PC-3 (cell line): ENCODE measurements around the gene SLC48A1. TPM values are rescaled to one million over a fixed set of nuclear protein-coding genes. Genes with fewer than 3 reads are reported as not detected.

Experiments used
- ATAC-seq: fragments of 200-7000 bp; cut with Tn5 transposase; 2 replicates; pipeline ENCODE4 v1.9.1; 2020; ENCODE audit warnings: mild to moderate bottlenecking, moderate library complexity
- BruUV-seq: library from RNA; stranded (reverse); fragments of 400-500 nt; replicated peaks from 2 replicates; lab custom pipeline; 2021; lab: Mats Ljungman, UMichigan
- CTCF ChIA-PET: fragments of 300-600 bp; sonication (Branson Sonifier 250); formaldehyde crosslinking; loops from one replicate; lab custom pipeline; 2022; ENCODE audit warnings: antibody characterized with exemption; lab: Charles Lee
- POLR2A ChIA-PET: fragments of 300-600 bp; sonication (Branson Sonifier 250); formaldehyde crosslinking; loops from one replicate; lab custom pipeline; 2022; ENCODE audit warnings: antibody characterized with exemption; ENCODE audit not compliant: unreplicated experiment; lab: Charles Lee
- DNase-seq: peaks from one replicate; pipeline ENCODE4 v3.0.0-alpha.2; 2015
- H2AFZ ChIP-seq: fragments of 300-600 bp; sonication (generic); 2 replicates; pipeline ENCODE4 v1.6.0; 2016; ENCODE audit warnings: antibody characterized with exemption, low read length
- H3F3A ChIP-seq: fragments of 300-600 bp; sonication (generic); one replicate; pipeline ENCODE4 v1.6.0; 2017; ENCODE audit warnings: antibody characterized with exemption, low read length, control low read depth, mild to moderate bottlenecking; ENCODE audit not compliant: unreplicated experiment
- H3K27ac ChIP-seq: fragments of 300-600 bp; sonication (generic); 2 replicates; pipeline ENCODE4 v1.5.1; 2016; ENCODE audit warnings: mild to moderate bottlenecking, low read length
- H3K27me3 ChIP-seq: fragments of 300-600 bp; sonication (generic); 2 replicates; pipeline ENCODE4 v1.6.1; 2016; ENCODE audit warnings: low read length, mixed read lengths
- H3K36me3 ChIP-seq: fragments of 300-600 bp; sonication (generic); 2 replicates; pipeline ENCODE4 v1.6.1; 2016; ENCODE audit warnings: low read depth, mixed run types, low read length, mixed read lengths
- H3K4me1 ChIP-seq: fragments of 300-600 bp; sonication (generic); 2 replicates; pipeline ENCODE4 v1.5.1; 2016; ENCODE audit warnings: low read length; ENCODE audit not compliant: insufficient read depth
- H3K4me2 ChIP-seq: fragments of 300-600 bp; sonication (generic); 2 replicates; pipeline ENCODE4 v1.6.0; 2016; ENCODE audit warnings: low read length
- H3K4me3 ChIP-seq: fragments of 300-600 bp; sonication (generic); 2 replicates; pipeline ENCODE4 v1.5.1; 2016; ENCODE audit warnings: mild to moderate bottlenecking, low read length, mixed read lengths
- H3K79me2 ChIP-seq: fragments of 300-600 bp; sonication (generic); 2 replicates; pipeline ENCODE4 v1.6.1; 2017; ENCODE audit warnings: low read length, mixed read lengths
- H3K9ac ChIP-seq: fragments of 300-600 bp; sonication (generic); 2 replicates; pipeline ENCODE4 v1.6.0; 2016; ENCODE audit warnings: mild to moderate bottlenecking, low read length
- H3K9me2 ChIP-seq: fragments of 300-600 bp; sonication (generic); replicated peaks from 2 replicates; pipeline ENCODE4 v1.6.1; 2016; ENCODE audit warnings: mixed run types, low read length, mixed read lengths
- H3K9me3 ChIP-seq: fragments of 300-600 bp; sonication (generic); 2 replicates; pipeline ENCODE4 v1.6.1; 2016; ENCODE audit warnings: low read length, mixed read lengths
- H4K20me1 ChIP-seq: fragments of 300-600 bp; sonication (generic); 2 replicates; pipeline ENCODE4 v1.6.1; 2016; ENCODE audit warnings: low read length, mixed read lengths
- EZH2 ChIP-seq: fragments of 300-600 bp; sonication (generic); IDR thresholded peaks from one replicate; pipeline ENCODE4 v1.6.1; 2017; ENCODE audit warnings: antibody characterized with exemption, mild to moderate bottlenecking, low read length; ENCODE audit not compliant: unreplicated experiment
- EZH2phosphoT487 ChIP-seq: fragments of 300-600 bp; sonication (generic); IDR thresholded peaks from 2 replicates; pipeline ENCODE4 v1.6.1; 2018; ENCODE audit warnings: mild to moderate bottlenecking, antibody characterized with exemption, low read length, borderline replicate concordance
- intact Hi-C: fragments of 100-400 bp; cut with micrococcal nuclease; formaldehyde crosslinking; loops from 2 replicates; pipeline ENCODE4 v1.9.0; 2023
- total RNA-seq: library from RNA; depleted of rRNA; stranded (reverse); fragments of >200 nt; gene quantifications from 2 replicates; pipeline ENCODE4 v1.2.3, GENCODE V29; 2014
- TF ChIP-seq, protein P1 (sequence below): fragments of 300-600 bp; sonication (generic); conservative IDR thresholded peaks from 2 replicates; pipeline ENCODE4 v1.5.1; 2017; ENCODE audit warnings: antibody characterized with exemption, low read depth, mild to moderate bottlenecking, low read length

SLC48A1 gene
- total RNA-seq, 1 experiment from 2014 or later, result 21.4 TPM

- H4K20me1 ChIP-seq, result no peaks in the 10 kb centered on the region
- ChIA-PET CTCF (no interaction called here), POLR2A (no interaction called here)
- intact Hi-C loops, result no loop called here
- TF ChIP-seq EZH2 (no peak), EZH2phosphoT487 (no peak)
- TF ChIP-seq, protein P1, sequence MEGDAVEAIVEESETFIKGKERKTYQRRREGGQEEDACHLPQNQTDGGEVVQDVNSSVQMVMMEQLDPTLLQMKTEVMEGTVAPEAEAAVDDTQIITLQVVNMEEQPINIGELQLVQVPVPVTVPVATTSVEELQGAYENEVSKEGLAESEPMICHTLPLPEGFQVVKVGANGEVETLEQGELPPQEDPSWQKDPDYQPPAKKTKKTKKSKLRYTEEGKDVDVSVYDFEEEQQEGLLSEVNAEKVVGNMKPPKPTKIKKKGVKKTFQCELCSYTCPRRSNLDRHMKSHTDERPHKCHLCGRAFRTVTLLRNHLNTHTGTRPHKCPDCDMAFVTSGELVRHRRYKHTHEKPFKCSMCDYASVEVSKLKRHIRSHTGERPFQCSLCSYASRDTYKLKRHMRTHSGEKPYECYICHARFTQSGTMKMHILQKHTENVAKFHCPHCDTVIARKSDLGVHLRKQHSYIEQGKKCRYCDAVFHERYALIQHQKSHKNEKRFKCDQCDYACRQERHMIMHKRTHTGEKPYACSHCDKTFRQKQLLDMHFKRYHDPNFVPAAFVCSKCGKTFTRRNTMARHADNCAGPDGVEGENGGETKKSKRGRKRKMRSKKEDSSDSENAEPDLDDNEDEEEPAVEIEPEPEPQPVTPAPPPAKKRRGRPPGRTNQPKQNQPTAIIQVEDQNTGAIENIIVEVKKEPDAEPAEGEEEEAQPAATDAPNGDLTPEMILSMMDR, result no peak
- H3K9ac ChIP-seq, result no peak overlapping the region
- BruUV-seq, result no TSS peak
- peaks cover 24% of the 10 kb centered on the region for H3K4me1 ChIP-seq
- no peaks in the 10 kb centered on the region for H3K9me2 ChIP-seq
- DNase-seq, result no peak
- no peak for ATAC-seq
- H3K4me3 ChIP-seq, result no peak overlapping the region
- H3K9me3 ChIP-seq, result no peaks in the 10 kb centered on the region
- H2AFZ ChIP-seq, result no peak overlapping the region
- no peak overlapping the region for H3K27ac ChIP-seq
- no peaks in the 10 kb centered on the region for H3K27me3 ChIP-seq
- H3K4me2 ChIP-seq, result no peak overlapping the region
- H3K36me3 ChIP-seq, result no peaks in the 10 kb centered on the region
- H3K79me2 ChIP-seq, result no peaks in the 10 kb centered on the region
- peaks cover 4% of the 10 kb centered on the region for H3F3A ChIP-seq
Observed at GRCh38 chr12:47748899-47749298, 24.1 kb upstream of the SLC48A1 start.

GRCh38 chr12:47750229-47750798, 22.7 kb upstream of the SLC48A1 start:
- Histone ChIP-seq H3K36me3 (no peaks in the 10 kb centered on the region), H3K27me3 (no peaks in the 10 kb centered on the region), H3F3A (peaks cover 4% of the 10 kb centered on the region), H2AFZ (no peak overlapping the region), H4K20me1 (no peaks in the 10 kb centered on the region), H3K4me2 (no peak overlapping the region), H3K79me2 (no peaks in the 10 kb centered on the region), H3K9me3 (no peaks in the 10 kb centered on the region), H3K9me2 (no peaks in the 10 kb centered on the region), H3K4me1 (peaks cover 39% of the 10 kb centered on the region), H3K9ac (no peak overlapping the region), H3K27ac (no peak overlapping the region), H3K4me3 (no peak overlapping the region)
- ChIA-PET CTCF (no interaction called here), POLR2A (no interaction called here)
- TF ChIP-seq EZH2 (no peak), EZH2phosphoT487 (no peak)
- TF ChIP-seq, protein P1, result no peak
- DNase-seq (no peak), ATAC-seq (no peak)
- no TSS peak for BruUV-seq
- intact Hi-C loops, result no loop called here

GRCh38 chr12:47750916-47751470, 22.0 kb upstream of the SLC48A1 start:
- Histone ChIP-seq H3K27me3 (no peaks in the 10 kb centered on the region), H3K9me3 (no peaks in the 10 kb centered on the region), H3K9ac (no peak overlapping the region), H4K20me1 (no peaks in the 10 kb centered on the region), H3K4me2 (no peak overlapping the region), H3K36me3 (no peaks in the 10 kb centered on the region), H3K79me2 (no peaks in the 10 kb centered on the region), H3K9me2 (no peaks in the 10 kb centered on the region), H3K4me3 (no peak overlapping the region), H3K27ac (no peak overlapping the region), H2AFZ (no peak overlapping the region), H3F3A (peaks cover 4% of the 10 kb centered on the region), H3K4me1 (peaks cover 45% of the 10 kb centered on the region)
- BruUV-seq, result no TSS peak
- intact Hi-C loops, result no loop called here
- DNase-seq (no peak), ATAC-seq (no peak)
- TF ChIP-seq EZH2 (no peak), EZH2phosphoT487 (no peak)
- TF ChIP-seq, protein P1, result no peak
- CTCF ChIA-PET, result no interaction called here
- POLR2A ChIA-PET, result no interaction called here
